ENCODE data around the gene SELENOP.

DNA sequence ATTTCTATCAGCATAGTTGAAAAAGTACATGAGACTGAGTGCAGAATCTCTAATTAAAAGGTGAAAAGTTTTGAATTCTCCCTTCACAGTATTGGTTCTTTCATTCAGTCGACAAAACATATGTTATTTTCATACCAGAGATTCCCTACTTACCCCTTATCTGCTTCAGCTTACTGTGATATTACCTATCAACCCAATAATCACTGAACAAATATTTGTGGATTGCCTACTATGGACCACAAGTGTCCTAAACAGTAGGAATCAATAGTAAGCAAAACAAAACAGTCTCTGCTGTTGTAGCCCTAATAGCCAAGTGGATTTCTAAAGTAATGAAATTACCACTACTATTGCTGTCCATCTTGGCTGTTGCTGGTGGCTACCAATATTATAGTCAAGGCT lies 43.6 kb downstream of the SELENOP start:
- no peak for TF ChIP-seq HMBOX1 (IDR thresholded peaks at IDR 0.05)
- no peak for TF ChIP-seq ZC3H8 (IDR thresholded peaks at IDR 0.05)
- TF ChIP-seq SIN3A (IDR thresholded peaks at IDR 0.05; ENCODE audit: borderline replicate concordance in 2 of 2, control insufficient read depth in 1 of 2, low read depth in 2 of 2, low read length in 2 of 2), result no peak

Measured in K562 (cell line).